Measurements from ENCODE around the gene SLC4A1AP. TPM values are rescaled to one million over a fixed set of nuclear protein-coding genes. Genes with fewer than 3 reads are reported as not detected.

SLC4A1AP gene
- total RNA-seq, 6 donors from 2014 or later = 15.8 to 44.0 (median 21.6) TPM

DNA sequence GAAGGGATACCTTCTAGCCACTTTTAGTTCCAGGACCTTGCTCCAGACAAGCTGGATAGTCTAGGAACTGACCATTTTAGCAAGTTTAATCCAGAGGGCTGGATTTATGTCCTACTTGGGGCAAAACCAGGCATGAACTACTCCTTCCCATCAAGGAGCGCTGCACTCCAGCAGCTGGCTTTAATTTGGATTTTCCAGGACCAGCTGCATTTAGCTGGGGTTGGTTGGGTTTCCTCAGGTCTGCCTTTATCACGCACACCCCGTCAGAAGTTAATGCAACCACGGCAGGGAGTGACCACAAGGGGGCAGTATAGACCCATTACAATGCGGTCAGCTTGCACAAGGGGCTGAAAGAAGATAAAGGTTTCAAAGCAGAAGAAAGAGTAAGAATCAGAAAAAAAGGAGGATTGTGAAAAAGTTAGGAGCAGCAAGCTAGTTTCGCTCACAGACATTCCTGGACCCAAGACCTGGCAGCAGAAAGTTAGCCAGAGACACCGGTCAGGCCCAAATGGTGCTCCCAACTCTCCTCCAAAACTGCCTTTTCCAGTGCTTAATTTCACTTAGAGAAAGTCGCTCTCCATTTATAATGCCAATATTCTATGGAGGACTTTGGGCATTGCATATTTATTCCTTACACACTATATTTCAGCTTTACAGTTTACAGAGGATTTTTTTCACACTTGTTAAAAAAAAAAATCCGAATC, 40.1 kb downstream of the SLC4A1AP start:
- Histone ChIP-seq H3K27ac (peak overlapping the region in 1 of 4 donors; percentile 81), H3K4me1 (peaks cover 30 to 49% (median 39%) of the 10 kb centered on the region in 4 donors), H3K4me3 (no peak overlapping the region), H3K36me3 (no peaks in the 10 kb centered on the region), H3K9me3 (no peaks in the 10 kb centered on the region), H3K27me3 (no peaks in the 10 kb centered on the region)
- TF ChIP-seq POLR2AphosphoS5 (IDR thresholded peaks at IDR 0.05) (peak in 1 of 2 donors; percentile 25), POLR2A (IDR thresholded peaks at IDR 0.05) (no peak)
- TF ChIP-seq, protein P1, sequence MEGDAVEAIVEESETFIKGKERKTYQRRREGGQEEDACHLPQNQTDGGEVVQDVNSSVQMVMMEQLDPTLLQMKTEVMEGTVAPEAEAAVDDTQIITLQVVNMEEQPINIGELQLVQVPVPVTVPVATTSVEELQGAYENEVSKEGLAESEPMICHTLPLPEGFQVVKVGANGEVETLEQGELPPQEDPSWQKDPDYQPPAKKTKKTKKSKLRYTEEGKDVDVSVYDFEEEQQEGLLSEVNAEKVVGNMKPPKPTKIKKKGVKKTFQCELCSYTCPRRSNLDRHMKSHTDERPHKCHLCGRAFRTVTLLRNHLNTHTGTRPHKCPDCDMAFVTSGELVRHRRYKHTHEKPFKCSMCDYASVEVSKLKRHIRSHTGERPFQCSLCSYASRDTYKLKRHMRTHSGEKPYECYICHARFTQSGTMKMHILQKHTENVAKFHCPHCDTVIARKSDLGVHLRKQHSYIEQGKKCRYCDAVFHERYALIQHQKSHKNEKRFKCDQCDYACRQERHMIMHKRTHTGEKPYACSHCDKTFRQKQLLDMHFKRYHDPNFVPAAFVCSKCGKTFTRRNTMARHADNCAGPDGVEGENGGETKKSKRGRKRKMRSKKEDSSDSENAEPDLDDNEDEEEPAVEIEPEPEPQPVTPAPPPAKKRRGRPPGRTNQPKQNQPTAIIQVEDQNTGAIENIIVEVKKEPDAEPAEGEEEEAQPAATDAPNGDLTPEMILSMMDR (IDR thresholded peaks at IDR 0.05) = peak; percentile 84 to 90 (median 88)
- DNase-seq (peak in 1 of 2 donors; percentile 88), ATAC-seq (ENCODE audit: low FRiP score in 2 of 2) (peak; percentile 78 to 84)
- WGBS, 2 donors = 28 to 29% methylated on average over 9 of the region's 9 CpGs

DNA sequence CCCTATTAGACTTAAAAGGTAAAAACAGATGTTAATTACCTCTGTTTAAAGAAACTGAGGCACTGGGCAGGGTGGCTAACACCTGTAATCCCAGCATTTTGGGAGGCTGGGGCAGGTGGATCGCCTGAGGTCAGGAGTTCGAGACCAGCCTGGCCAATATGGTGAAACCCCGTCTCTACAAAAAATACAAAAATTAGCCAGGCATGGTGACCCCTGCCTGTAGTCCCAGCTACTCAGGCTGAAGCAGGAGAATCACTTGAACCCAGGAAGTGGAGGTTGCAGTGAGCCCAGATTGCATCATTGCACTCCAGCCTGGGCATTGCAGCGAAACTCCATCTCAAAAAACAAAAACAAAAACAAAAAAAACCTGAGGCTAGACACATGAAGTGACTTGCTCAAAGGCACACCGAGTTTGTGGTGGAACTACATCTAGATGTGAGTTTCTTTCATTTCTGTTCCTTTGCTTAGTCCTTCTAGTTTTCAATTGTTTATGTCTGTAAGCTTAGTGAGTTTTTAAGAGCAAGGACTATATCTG, 40.7 kb downstream of the SLC4A1AP start:
- no peaks in the 10 kb centered on the region for H3K9me3 ChIP-seq
- H3K36me3 ChIP-seq = no peaks in the 10 kb centered on the region
- 79 to 91% methylated on average over 5 of the region's 5 CpGs for WGBS, 2 donors
- no peak for TF ChIP-seq POLR2A (IDR thresholded peaks at IDR 0.05)
- TF ChIP-seq POLR2AphosphoS5 (IDR thresholded peaks at IDR 0.05) = no peak
- no peak for TF ChIP-seq EP300 (IDR thresholded peaks at IDR 0.05)
- TF ChIP-seq, protein P1 (IDR thresholded peaks at IDR 0.05) = no peak
- ATAC-seq (ENCODE audit: low FRiP score in 2 of 2) = no peak
- peak overlapping the region in 1 of 4 donors; percentile 81 for H3K27ac ChIP-seq
- peaks cover 30 to 49% (median 39%) of the 10 kb centered on the region in 4 donors for H3K4me1 ChIP-seq
- no peaks in the 10 kb centered on the region for H3K27me3 ChIP-seq
- H3K4me3 ChIP-seq = no peak overlapping the region
- no peak for DNase-seq

DNA sequence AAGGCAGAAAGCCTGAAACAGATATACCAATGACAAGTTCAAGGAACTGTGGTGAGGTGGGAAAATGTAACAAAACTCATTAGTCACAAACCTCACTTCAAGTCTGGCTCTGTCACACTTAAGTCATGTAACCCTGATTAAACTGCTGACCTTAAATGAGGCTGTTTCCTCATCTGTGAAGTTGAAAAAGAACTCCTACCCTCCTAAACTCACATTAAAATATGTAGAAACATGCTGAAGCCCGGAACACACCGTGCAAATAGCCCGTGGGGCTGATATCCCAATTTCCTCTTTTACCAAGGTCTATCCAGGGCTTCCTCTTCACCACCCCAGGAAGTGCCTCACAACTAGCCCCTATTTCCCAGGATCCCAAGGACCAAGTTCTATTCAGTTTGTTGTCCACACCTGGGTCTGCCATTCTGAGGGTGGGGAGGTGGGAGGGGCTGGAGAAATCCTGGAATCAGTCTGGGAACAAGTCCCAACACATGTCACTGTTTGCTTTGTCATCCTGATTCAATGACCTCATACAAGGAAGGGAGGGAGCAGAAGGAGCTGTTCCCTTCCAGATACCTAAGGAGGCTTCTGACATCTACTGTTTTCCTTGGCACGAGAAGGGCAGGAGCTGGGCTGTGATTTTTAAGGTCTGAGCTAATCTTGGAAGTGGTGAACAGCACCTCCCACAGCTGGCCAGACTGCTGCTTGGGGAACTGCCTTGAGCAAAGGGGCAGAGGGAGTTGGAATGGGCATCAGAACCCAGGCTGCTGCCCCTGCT, 42.3 kb downstream of the SLC4A1AP start:
- WGBS, 2 donors = 8 to 13% methylated on average over 3 to 4 of the region's 4 CpGs
- ATAC-seq (ENCODE audit: low FRiP score in 2 of 2) (peak; percentile 84 to 89), DNase-seq (peak in 1 of 2 donors; percentile 89)
- TF ChIP-seq POLR2A (IDR thresholded peaks at IDR 0.05) (peak in 1 of 4 donors; percentile 59), EP300 (IDR thresholded peaks at IDR 0.05) (peak; percentile 59 to 97 (median 80)), POLR2AphosphoS5 (IDR thresholded peaks at IDR 0.05) (peak; percentile 83 to 86)
- TF ChIP-seq, protein P1 (IDR thresholded peaks at IDR 0.05) = no peak
- Histone ChIP-seq H3K4me1 (peaks cover 30 to 49% (median 39%) of the 10 kb centered on the region in 4 donors), H3K9me3 (no peaks in the 10 kb centered on the region), H3K27ac (peak overlapping the region; percentile 81 to 87 (median 84)), H3K4me3 (no peak overlapping the region), H3K36me3 (no peaks in the 10 kb centered on the region), H3K27me3 (no peaks in the 10 kb centered on the region)

DNA sequence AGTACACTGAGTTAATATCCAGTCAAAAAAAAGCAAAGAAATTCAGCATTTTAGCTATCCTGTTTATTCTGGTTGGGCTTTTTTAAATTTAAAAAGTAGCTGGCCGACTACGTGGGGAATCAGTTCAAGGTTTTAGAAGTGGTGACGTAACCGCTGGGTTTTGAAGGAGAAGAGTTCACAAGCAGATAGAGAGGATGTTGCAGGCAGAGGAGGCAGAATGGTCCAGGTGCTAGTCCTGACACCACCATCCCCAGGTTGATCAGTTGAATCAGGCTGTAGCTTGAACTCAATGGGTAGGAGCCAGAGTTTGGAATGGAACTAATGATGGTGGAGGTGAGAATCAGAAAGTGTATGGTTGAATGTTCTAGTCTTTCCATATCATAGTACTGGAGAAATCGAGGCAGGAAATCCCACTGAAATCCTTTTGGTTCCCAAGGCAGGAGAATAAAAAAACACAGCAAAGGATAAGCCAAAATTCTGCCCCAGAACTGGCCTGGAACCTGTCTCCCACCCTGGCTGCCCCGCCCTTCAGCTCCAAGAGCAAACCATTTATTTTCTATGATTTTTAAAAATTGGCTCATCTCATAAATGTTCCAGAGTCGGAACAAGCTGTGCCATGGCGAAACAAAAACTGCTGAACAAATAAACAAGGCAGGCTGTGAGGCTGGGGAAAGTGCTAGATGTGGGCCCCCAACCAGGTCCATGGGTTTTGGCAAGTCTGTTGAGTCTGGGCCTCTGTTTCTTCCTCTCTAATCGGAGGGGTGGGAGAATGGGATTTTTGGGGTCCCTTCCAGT, 44.0 kb downstream of the SLC4A1AP start:
- peak in 1 of 2 donors; percentile 16 for ATAC-seq (ENCODE audit: low FRiP score in 2 of 2)
- WGBS, 2 donors = 81 to 82% methylated on average over 9 of the region's 9 CpGs
- Histone ChIP-seq H3K4me1 (peaks cover 30 to 43% (median 37%) of the 10 kb centered on the region in 4 donors), H3K4me3 (no peak overlapping the region), H3K36me3 (no peaks in the 10 kb centered on the region), H3K27ac (peak overlapping the region in 3 of 4 donors; percentile 81 to 87 (median 86)), H3K9me3 (no peaks in the 10 kb centered on the region), H3K27me3 (no peaks in the 10 kb centered on the region)
- TF ChIP-seq EP300 (IDR thresholded peaks at IDR 0.05) (peak in 2 of 4 donors; percentile 24 to 37), POLR2AphosphoS5 (IDR thresholded peaks at IDR 0.05) (no peak), POLR2A (IDR thresholded peaks at IDR 0.05) (no peak)
- TF ChIP-seq, protein P1 (IDR thresholded peaks at IDR 0.05) = no peak
- DNase-seq = no peak

All from upper lobe of left lung (tissue), 6 donors.